Measurements from ENCODE around the gene DPYD.
A peak's percentile ranks its signal among the peaks of the same experiment; 100 is the strongest.

DPYD gene

GRCh38 chr1:97680470-97680869, 240.4 kb downstream of the DPYD start:
- no peak for DNase-seq

GRCh38 chr1:97677702-97678101, 243.1 kb downstream of the DPYD start:
- no peak for DNase-seq

- no peak for DNase-seq
Measured at GRCh38 chr1:97674517-97674916, 246.3 kb downstream of the DPYD start.

- no peak for DNase-seq
Measured at GRCh38 chr1:97668945-97669344, 251.9 kb downstream of the DPYD start.

GRCh38 chr1:97660431-97661105, 260.3 kb downstream of the DPYD start:
- no peak for DNase-seq

GRCh38 chr1:97654876-97655585, 265.8 kb downstream of the DPYD start:
- DNase-seq, result no peak

GRCh38 chr1:97651250-97651649, 269.6 kb downstream of the DPYD start:
- no peak for DNase-seq

- no peak for DNase-seq
Measured at GRCh38 chr1:97649591-97649990, 271.2 kb downstream of the DPYD start.

GRCh38 chr1:97647776-97648175, 273.1 kb downstream of the DPYD start:
- no peak for DNase-seq

- no peak for DNase-seq
Measured at GRCh38 chr1:97646071-97646470, 274.8 kb downstream of the DPYD start.

- no peak for DNase-seq
Measured at GRCh38 chr1:97640677-97641076, 280.2 kb downstream of the DPYD start.

- no peak for DNase-seq
Measured at GRCh38 chr1:97636941-97637340, 283.9 kb downstream of the DPYD start.

GRCh38 chr1:97634758-97635157, 286.1 kb downstream of the DPYD start:
- no peak for DNase-seq

- DNase-seq, result no peak
Measured at GRCh38 chr1:97632776-97633175, 288.1 kb downstream of the DPYD start.

GRCh38 chr1:97632075-97632474, 288.8 kb downstream of the DPYD start:
- peak; percentile 2 for DNase-seq

- no peak for DNase-seq
Measured at GRCh38 chr1:97630948-97631347, 289.9 kb downstream of the DPYD start.

GRCh38 chr1:97630281-97630680, 290.6 kb downstream of the DPYD start:
- DNase-seq, result no peak

GRCh38 chr1:97623220-97623619, 297.6 kb downstream of the DPYD start:
- no peak for DNase-seq

GRCh38 chr1:97621955-97622354, 298.9 kb downstream of the DPYD start:
- DNase-seq, result no peak

- DNase-seq, result no peak
Measured at GRCh38 chr1:97619706-97620105, 301.1 kb downstream of the DPYD start.

- DNase-seq, result no peak
Measured at GRCh38 chr1:97610748-97611147, 310.1 kb downstream of the DPYD start.

GRCh38 chr1:97610102-97610501, 310.7 kb downstream of the DPYD start:
- DNase-seq, result no peak

GRCh38 chr1:97608272-97608671, 312.6 kb downstream of the DPYD start:
- no peak for DNase-seq

GRCh38 chr1:97603776-97604175, 317.1 kb downstream of the DPYD start:
- DNase-seq, result no peak

- no peak for DNase-seq
Measured at GRCh38 chr1:97603218-97603617, 317.6 kb downstream of the DPYD start.

Data from RPMI8226 (cell line).